ENCODE results near the gene FAM83B.

The FAM83B gene

GRCh38 chr6:54861905-54862616 lies 15.5 kb downstream of the FAM83B start:
- no peak for TF ChIP-seq MAX (IDR thresholded peaks at IDR 0.05; ENCODE audit: low read depth, low read length)
- no peak for TF ChIP-seq CTCF (IDR thresholded peaks at IDR 0.05; ENCODE audit: low read depth, low read length)
- TF ChIP-seq POLR2A (IDR thresholded peaks at IDR 0.05; ENCODE audit: extremely low read depth, insufficient read length) = no peak
- TF ChIP-seq MYC (IDR thresholded peaks at IDR 0.05; ENCODE audit: low read depth, low read length) = no peak
- DNase-seq (ENCODE audit: low read depth) = no peak
- no peak overlapping the region for H3K4me3 ChIP-seq (ENCODE audit: low read depth, low read length)

GRCh38 chr6:54864272-54864671 lies 17.7 kb downstream of the FAM83B start:
- no peak for TF ChIP-seq POLR2A (IDR thresholded peaks at IDR 0.05; ENCODE audit: extremely low read depth, insufficient read length)
- TF ChIP-seq MYC (IDR thresholded peaks at IDR 0.05; ENCODE audit: low read depth, low read length) = no peak
- TF ChIP-seq MAX (IDR thresholded peaks at IDR 0.05; ENCODE audit: low read depth, low read length) = no peak
- TF ChIP-seq CTCF (IDR thresholded peaks at IDR 0.05; ENCODE audit: low read depth, low read length) = no peak
- no peak for DNase-seq (ENCODE audit: low read depth)
- no peak overlapping the region for H3K4me3 ChIP-seq (ENCODE audit: low read depth, low read length)

GRCh38 chr6:54865091-54865631 lies 18.6 kb downstream of the FAM83B start:
- DNase-seq (ENCODE audit: low read depth) = no peak
- no peak overlapping the region for H3K4me3 ChIP-seq (ENCODE audit: low read depth, low read length)
- TF ChIP-seq MYC (IDR thresholded peaks at IDR 0.05; ENCODE audit: low read depth, low read length) = no peak

- H3K4me3 ChIP-seq (ENCODE audit: low read depth, low read length) = no peak overlapping the region
- TF ChIP-seq MYC (IDR thresholded peaks at IDR 0.05; ENCODE audit: low read depth, low read length) = no peak
- no peak for TF ChIP-seq CTCF (IDR thresholded peaks at IDR 0.05; ENCODE audit: low read depth, low read length)
- TF ChIP-seq POLR2A (IDR thresholded peaks at IDR 0.05; ENCODE audit: extremely low read depth, insufficient read length) = no peak
- no peak for TF ChIP-seq MAX (IDR thresholded peaks at IDR 0.05; ENCODE audit: low read depth, low read length)
- DNase-seq (ENCODE audit: low read depth) = no peak
Measured at GRCh38 chr6:54868556-54868955, 22.0 kb downstream of the FAM83B start.

- no peak overlapping the region for H3K4me3 ChIP-seq (ENCODE audit: low read depth, low read length)
- TF ChIP-seq POLR2A (IDR thresholded peaks at IDR 0.05; ENCODE audit: extremely low read depth, insufficient read length) (no peak), MAX (IDR thresholded peaks at IDR 0.05; ENCODE audit: low read depth, low read length) (no peak), CTCF (IDR thresholded peaks at IDR 0.05; ENCODE audit: low read depth, low read length) (no peak), MYC (IDR thresholded peaks at IDR 0.05; ENCODE audit: low read depth, low read length) (no peak)
- no peak for DNase-seq (ENCODE audit: low read depth)
Measured at GRCh38 chr6:54873599-54873998, 27.0 kb downstream of the FAM83B start.

- DNase-seq (ENCODE audit: low read depth) = no peak
- no peak for TF ChIP-seq MYC (IDR thresholded peaks at IDR 0.05; ENCODE audit: low read depth, low read length)
- H3K4me3 ChIP-seq (ENCODE audit: low read depth, low read length) = no peak overlapping the region
Measured at GRCh38 chr6:54874349-54875048, 27.9 kb downstream of the FAM83B start.

Data from NB4 (cell line).